ENCODE measurements around the gene BAHD1. TPM values are rescaled to one million over a fixed set of nuclear protein-coding genes. Genes with fewer than 3 reads are reported as not detected.

BAHD1 gene
- total RNA-seq, 1 donor from 2014 or later = 10.6 TPM

DNA sequence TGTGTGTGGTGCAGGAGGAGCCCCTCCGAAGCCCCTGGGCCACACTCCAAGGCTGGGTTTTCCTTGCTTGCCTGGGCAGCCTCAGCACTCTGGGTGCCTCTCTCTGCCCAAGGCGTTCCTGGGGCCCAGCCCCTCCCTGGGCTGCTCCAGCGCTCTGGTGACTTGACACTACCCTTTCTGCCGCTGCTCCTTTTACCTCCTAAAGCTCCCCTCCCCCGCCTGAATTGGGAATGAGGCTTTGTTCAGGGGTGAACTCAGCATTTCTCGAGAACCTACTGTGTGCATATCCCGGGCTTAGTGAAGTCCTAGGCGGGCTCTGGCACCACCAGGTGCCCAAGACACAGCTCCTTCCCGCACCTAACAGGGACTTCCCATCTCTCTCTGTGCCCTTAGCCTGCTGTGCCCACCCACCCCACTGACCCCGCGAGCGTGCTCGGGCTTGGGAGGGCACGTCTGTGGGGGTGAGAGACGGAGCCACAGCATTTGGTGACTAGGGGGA is 1.2 kb upstream of the BAHD1 start:
- TF ChIP-seq, protein P1, sequence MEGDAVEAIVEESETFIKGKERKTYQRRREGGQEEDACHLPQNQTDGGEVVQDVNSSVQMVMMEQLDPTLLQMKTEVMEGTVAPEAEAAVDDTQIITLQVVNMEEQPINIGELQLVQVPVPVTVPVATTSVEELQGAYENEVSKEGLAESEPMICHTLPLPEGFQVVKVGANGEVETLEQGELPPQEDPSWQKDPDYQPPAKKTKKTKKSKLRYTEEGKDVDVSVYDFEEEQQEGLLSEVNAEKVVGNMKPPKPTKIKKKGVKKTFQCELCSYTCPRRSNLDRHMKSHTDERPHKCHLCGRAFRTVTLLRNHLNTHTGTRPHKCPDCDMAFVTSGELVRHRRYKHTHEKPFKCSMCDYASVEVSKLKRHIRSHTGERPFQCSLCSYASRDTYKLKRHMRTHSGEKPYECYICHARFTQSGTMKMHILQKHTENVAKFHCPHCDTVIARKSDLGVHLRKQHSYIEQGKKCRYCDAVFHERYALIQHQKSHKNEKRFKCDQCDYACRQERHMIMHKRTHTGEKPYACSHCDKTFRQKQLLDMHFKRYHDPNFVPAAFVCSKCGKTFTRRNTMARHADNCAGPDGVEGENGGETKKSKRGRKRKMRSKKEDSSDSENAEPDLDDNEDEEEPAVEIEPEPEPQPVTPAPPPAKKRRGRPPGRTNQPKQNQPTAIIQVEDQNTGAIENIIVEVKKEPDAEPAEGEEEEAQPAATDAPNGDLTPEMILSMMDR (IDR thresholded peaks at IDR 0.05) = no peak
- Histone ChIP-seq H3K4me3 (peak overlapping the region; percentile 95 to 97), H3K9me3 (no peaks in the 10 kb centered on the region), H3K27ac (no peak overlapping the region), H3K27me3 (peaks cover 13% of the 10 kb centered on the region), H3K4me1 (peaks cover 13 to 29% of the 10 kb centered on the region in 2 donors), H3K36me3 (no peaks in the 10 kb centered on the region)
- intact Hi-C loops (cut with DNase I) = no loop called here
- no peak for DNase-seq (ENCODE audit: low spot score in 2 of 2)

DNA sequence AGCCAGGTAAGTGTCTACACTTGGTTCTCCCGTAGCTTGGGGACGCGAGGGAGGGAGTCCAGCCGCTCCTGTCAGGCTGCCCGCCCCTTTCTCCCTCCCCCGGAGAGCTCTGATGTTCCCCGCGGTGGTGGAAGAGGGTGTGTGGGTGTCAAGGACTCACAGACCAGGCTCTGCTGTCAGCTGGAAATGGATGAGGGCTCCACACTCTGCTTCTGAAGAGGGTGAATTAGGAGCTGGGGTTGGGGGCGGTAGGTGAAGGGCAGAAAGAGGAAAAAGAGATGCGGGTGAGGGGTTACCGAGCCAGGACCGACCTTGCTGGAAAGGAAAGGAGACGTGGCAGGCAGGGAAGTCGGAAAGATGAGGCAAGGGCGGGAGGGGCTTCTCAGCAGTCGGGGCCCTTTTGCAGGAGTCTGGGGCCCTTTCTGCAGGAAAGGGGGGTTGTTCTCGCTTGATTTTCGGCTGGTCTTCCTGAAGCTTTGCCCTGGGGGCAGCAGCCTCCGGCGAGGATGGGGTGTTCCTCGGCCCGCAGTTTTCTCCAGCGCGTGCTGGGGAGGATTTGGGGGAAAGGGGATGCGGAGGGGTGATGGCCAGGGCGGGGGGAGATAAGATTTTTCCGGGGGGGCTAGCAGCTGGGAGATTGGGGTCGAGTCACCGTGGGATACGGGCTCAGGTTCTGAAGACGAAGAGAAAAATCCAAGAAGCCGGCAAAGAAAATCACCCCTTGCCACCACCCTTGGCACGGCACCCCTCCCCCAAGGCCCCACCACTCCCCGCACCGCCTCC is 602 bp upstream of the BAHD1 start:
- Histone ChIP-seq H3K4me3 (peak overlapping the region; percentile 95 to 97), H3K27me3 (peaks cover 13% of the 10 kb centered on the region), H3K9me3 (no peaks in the 10 kb centered on the region), H3K36me3 (no peaks in the 10 kb centered on the region), H3K27ac (no peak overlapping the region), H3K4me1 (peaks cover 13 to 29% of the 10 kb centered on the region in 2 donors)
- DNase-seq (ENCODE audit: low spot score in 2 of 2) = peak in 1 of 2 donors; percentile 71
- TF ChIP-seq, protein P1 (IDR thresholded peaks at IDR 0.05) = peak in 1 of 3 experiments; percentile 34
- intact Hi-C loops (cut with DNase I) = loop anchor here (1.0 to 10.0 kb wide), 7 partner anchors 31 to 335 kb away; partner anchors contain the start of genes BMF, CCDC32, KNL1 and RAD51

DNA sequence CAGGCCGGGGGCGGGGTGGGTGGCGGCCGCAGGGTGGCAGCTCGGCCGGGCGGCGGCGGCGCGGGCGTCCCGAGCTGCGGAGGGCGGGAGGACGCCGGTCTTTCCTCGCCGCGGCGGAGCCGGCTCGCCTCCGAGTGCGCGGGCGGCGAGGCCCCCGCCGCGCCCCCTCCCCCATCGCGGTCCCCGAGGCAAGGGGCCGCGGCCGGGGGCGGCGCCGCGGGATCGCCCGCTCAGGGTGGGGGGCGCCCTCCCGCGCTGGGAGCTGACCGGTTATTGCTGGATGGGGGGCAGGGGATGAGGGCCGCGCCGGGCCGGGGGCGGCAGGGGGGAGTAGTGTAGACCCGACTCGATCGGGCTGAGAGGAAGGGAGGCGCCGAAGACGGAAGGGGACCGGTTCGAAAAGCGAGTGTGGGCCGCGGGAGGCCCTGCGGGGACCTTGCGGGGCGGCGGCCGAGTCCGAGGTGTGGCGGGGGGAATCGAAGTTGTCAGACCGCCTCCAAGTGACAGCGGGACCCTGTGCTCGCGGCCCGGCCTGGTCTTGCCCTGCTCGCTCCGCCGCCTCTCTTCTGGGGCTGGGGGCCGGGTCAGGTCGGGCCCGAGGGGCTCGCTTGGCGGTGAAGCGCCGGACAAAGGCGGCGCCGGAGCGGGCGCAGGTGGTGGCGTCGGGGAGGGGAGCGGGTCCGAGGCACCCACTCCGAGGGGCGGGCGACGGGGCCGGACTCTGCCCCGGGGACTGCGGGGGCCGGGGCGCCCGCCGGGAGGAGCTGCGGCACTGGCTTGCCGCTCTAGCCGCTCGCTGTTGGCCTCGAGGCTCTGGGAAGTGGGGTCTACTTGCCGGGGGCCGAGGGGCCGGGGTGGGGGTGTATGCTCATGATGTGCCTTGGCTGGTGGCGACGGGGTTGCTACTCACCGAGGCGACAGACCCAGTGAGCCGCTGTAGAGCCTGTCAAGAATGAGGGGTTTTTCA is 1.1 kb downstream of the BAHD1 start:
- Histone ChIP-seq H3K36me3 (no peaks in the 10 kb centered on the region), H3K4me1 (peaks cover 3 to 24% of the 10 kb centered on the region in 2 donors), H3K27me3 (peaks cover 4% of the 10 kb centered on the region), H3K4me3 (peak overlapping the region; percentile 95 to 97), H3K9me3 (no peaks in the 10 kb centered on the region), H3K27ac (peak overlapping the region in 1 of 2 donors; percentile 1)
- DNase-seq (ENCODE audit: low spot score in 2 of 2) = no peak
- TF ChIP-seq, protein P1 (IDR thresholded peaks at IDR 0.05) = peak in 1 of 3 experiments; percentile 38
- intact Hi-C loops (cut with DNase I) = loop anchor here (2.0 to 10.0 kb wide), 6 partner anchors 35 to 337 kb away; partner anchors contain the start of genes BMF, CCDC32, KNL1 and RAD51

DNA sequence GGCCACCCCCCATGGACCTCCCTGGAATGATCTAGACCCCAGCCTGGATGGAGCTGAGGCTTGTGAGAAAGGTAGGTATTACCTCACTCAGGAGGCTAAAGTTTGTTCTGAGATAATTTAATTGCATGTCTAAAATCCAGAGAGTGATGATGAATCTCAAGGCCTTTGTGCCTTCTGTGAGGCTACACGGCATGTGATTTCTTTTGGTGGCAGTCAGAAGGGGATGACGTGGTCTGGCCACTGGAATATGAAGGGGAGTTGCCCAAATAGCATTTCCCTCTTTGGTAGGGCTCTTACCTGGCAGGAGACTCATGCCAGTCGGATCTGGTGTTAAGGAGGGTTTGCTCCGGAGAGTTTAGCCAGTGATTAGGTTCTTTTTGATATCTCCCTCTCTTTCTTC is 2.5 kb downstream of the BAHD1 start:
- Histone ChIP-seq H3K36me3 (no peaks in the 10 kb centered on the region), H3K27me3 (no peaks in the 10 kb centered on the region), H3K4me1 (peaks cover 0 to 22% of the 10 kb centered on the region in 2 donors), H3K9me3 (no peaks in the 10 kb centered on the region), H3K4me3 (no peak overlapping the region), H3K27ac (no peak overlapping the region)
- no peak for DNase-seq (ENCODE audit: low spot score in 2 of 2)
- intact Hi-C loops (cut with DNase I) = loop anchor here (5.0 to 10.0 kb wide), 2 partner anchors 64 to 338 kb away; partner anchors contain the start of gene BMF
- TF ChIP-seq, protein P1 (IDR thresholded peaks at IDR 0.05) = no peak

DNA sequence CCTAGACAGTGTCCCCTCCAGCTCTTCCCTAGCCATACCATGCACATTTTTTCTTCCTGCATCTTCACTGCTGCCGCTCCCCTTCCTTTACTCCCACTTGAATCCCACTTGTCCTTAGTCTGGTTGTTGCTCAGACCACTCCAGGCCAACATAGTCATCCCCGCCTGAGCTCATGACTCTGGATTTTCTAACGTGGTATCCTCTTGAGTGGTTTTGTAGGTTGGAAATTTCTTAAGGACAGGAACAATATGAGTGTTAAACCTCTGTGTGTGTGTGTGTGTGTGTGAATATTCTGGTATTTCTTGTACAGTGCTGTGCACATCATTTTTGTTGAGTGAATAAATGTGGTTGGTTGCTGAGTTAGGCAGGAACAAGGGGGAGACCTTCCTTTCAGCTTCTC is 3.1 kb downstream of the BAHD1 start:
- no peak for DNase-seq (ENCODE audit: low spot score in 2 of 2)
- Histone ChIP-seq H3K4me3 (no peak overlapping the region), H3K4me1 (peaks cover 0 to 22% of the 10 kb centered on the region in 2 donors), H3K9me3 (no peaks in the 10 kb centered on the region), H3K36me3 (no peaks in the 10 kb centered on the region), H3K27ac (no peak overlapping the region), H3K27me3 (no peaks in the 10 kb centered on the region)
- intact Hi-C loops (cut with DNase I) = loop anchor here (5.0 to 10.0 kb wide), 2 partner anchors 63 to 339 kb away; partner anchors contain the start of gene BMF
- TF ChIP-seq, protein P1 (IDR thresholded peaks at IDR 0.05) = no peak
